H1 (cell line): ENCODE results near the gene MIER2. TPM values are rescaled to one million over a fixed set of nuclear protein-coding genes. Genes with fewer than 3 reads are reported as not detected.

Source experiments
- CTCF ChIA-PET: fragments of 300-600 bp; sonication (Branson Sonifier 250); formaldehyde crosslinking; loops from one replicate; lab custom pipeline; 2021; ENCODE audit not compliant: partially characterized antibody; lab: Charles Lee
- POLR2A ChIA-PET: fragments of 300-600 bp; sonication (Branson Sonifier 250); formaldehyde crosslinking; loops from one replicate; lab custom pipeline; 2021; ENCODE audit warnings: inconsistent platforms; ENCODE audit not compliant: partially characterized antibody; lab: Charles Lee
- DNase-seq, 2 experiments: peaks; one replicate each; pipeline versions ENCODE4 v3.0.0 to v3.0.0-alpha.2; 2010 to 2022; ENCODE audit warnings: low spot score in 2 of 2, low read depth in 1 of 2, mixed read lengths in 1 of 2
- FAIRE-seq: peaks from 2 replicates; lab custom pipeline; 2011; peaks lifted over from hg19 to GRCh38; lab: Jason Lieb, UNC
- H2AFZ ChIP-seq: 2 replicates; pipeline ENCODE4 v1.8.1; 2012; ENCODE audit warnings: low read length, inconsistent platforms
- H2AK5ac ChIP-seq: 2 replicates; pipeline ENCODE4 v1.6.1; 2013; ENCODE audit warnings: low read depth, low read length
- H2BK120ac ChIP-seq: replicated peaks from 2 replicates; pipeline ENCODE3; 2013; ENCODE audit warnings: low read depth, low read length, inconsistent platforms
- H2BK12ac ChIP-seq: 2 replicates; pipeline ENCODE4 v1.6.1; 2013; ENCODE audit warnings: low read depth, low read length
- H2BK15ac ChIP-seq: 2 replicates; pipeline ENCODE4 v1.6.1; 2013; ENCODE audit warnings: low read length
- H2BK20ac ChIP-seq: 2 replicates; pipeline ENCODE4 v1.6.1; 2013; ENCODE audit warnings: low read length
- H2BK5ac ChIP-seq: 2 replicates; pipeline ENCODE4 v1.6.1; 2013; ENCODE audit warnings: low read depth, low read length
- H3K14ac ChIP-seq: 2 replicates; pipeline ENCODE4 v1.6.1; 2013; ENCODE audit warnings: inconsistent platforms; ENCODE audit not compliant: insufficient read length
- H3K18ac ChIP-seq: 2 replicates; pipeline ENCODE4 v1.6.1; 2013; ENCODE audit warnings: low read length; ENCODE audit errors: extremely low read depth
- H3K23ac ChIP-seq: 2 replicates; pipeline ENCODE4 v1.6.1; 2013; ENCODE audit warnings: inconsistent platforms; ENCODE audit not compliant: insufficient read length
- H3K23me2 ChIP-seq: 2 replicates; pipeline ENCODE4 v1.6.1; 2013; ENCODE audit warnings: low read depth, low read length
- H3K27ac ChIP-seq: 2 replicates; pipeline ENCODE4 v1.6.1; 2011; ENCODE audit warnings: low read depth, low read length, inconsistent platforms
- H3K27me3 ChIP-seq, 4 experiments: replicated peaks in 1 of 4; 1 replicate in 1 of 4; 2 replicates in 3 of 4; pipeline versions ENCODE4 v1.6.1 to v1.8.1; 2011 to 2013; ENCODE audit warnings: low read length in 3 of 4, mild to moderate bottlenecking in 3 of 4, inconsistent platforms in 2 of 4, mixed read lengths in 2 of 4, moderate library complexity in 1 of 4; ENCODE audit not compliant: control insufficient read depth in 3 of 4, insufficient read depth in 3 of 4; ENCODE audit errors: extremely low read depth in 1 of 4
- H3K36me3 ChIP-seq, 4 experiments: 2 replicates each; pipeline versions ENCODE4 v1.6.1 to v1.8.1; 2011 to 2013; ENCODE audit warnings: mild to moderate bottlenecking in 4 of 4, low read length in 3 of 4, moderate library complexity in 2 of 4, control low read depth in 1 of 4, inconsistent platforms in 1 of 4; ENCODE audit not compliant: insufficient read depth in 4 of 4, control insufficient read depth in 2 of 4
- H3K4ac ChIP-seq: replicated peaks from 2 replicates; pipeline ENCODE3; 2013; ENCODE audit warnings: low read length, low read depth, mixed read lengths, inconsistent platforms; ENCODE audit not compliant: insufficient read length
- H3K4me1 ChIP-seq, 4 experiments: replicated peaks in 1 of 4; 1 replicate in 1 of 4; 2 replicates in 3 of 4; pipeline versions ENCODE4 v1.6.1 to v1.8.1; 2011 to 2013; ENCODE audit warnings: low read length in 3 of 4, inconsistent platforms in 2 of 4, mixed read lengths in 1 of 4; ENCODE audit not compliant: insufficient read depth in 4 of 4, control insufficient read depth in 3 of 4
- H3K4me2 ChIP-seq, 2 experiments: 2 replicates each; pipeline versions ENCODE4 v1.6.1 to v1.8.1; 2011 to 2013; ENCODE audit warnings: low read depth in 2 of 2, low read length in 2 of 2, control low read depth in 1 of 2, inconsistent platforms in 1 of 2, mild to moderate bottlenecking in 1 of 2; ENCODE audit not compliant: insufficient read depth in 1 of 2
- H3K4me3 ChIP-seq, 4 experiments: fragments of 200-600, 300-600 bp in 1 of 4; sonication (generic), shearing (Covaris generic), sonication (Bioruptor Twin) in 1 of 4; 2 replicates each; pipeline versions ENCODE4 v1.5.1 to v1.8.1; 2011 to 2016; ENCODE audit warnings: low read length in 4 of 4, low read depth in 3 of 4, control low read depth in 2 of 4, inconsistent platforms in 2 of 4, mild to moderate bottlenecking in 2 of 4, mixed read lengths in 1 of 4, moderate library complexity in 1 of 4; ENCODE audit not compliant: insufficient read depth in 2 of 4; ENCODE audit errors: extremely low read depth in 1 of 4
- H3K56ac ChIP-seq: replicated peaks from 2 replicates; pipeline ENCODE3; 2013; ENCODE audit warnings: low read depth, mild to moderate bottlenecking, mixed read lengths, low read length, inconsistent platforms; ENCODE audit not compliant: insufficient read length
- H3K79me1 ChIP-seq: 2 replicates; pipeline ENCODE4 v1.6.1; 2013; ENCODE audit warnings: low read depth, low read length, control low read depth
- H3K79me2 ChIP-seq, 2 experiments: 2 replicates each; pipeline versions ENCODE4 v1.6.1 to v1.8.1; 2012 to 2013; ENCODE audit warnings: low read length in 2 of 2, mild to moderate bottlenecking in 2 of 2, inconsistent platforms in 1 of 2; ENCODE audit not compliant: insufficient read depth in 2 of 2, control insufficient read depth in 1 of 2
- H3K9ac ChIP-seq, 4 experiments: replicated peaks in 1 of 4; 1 replicate in 1 of 4; 2 replicates in 3 of 4; pipeline versions ENCODE4 v1.6.1 to v1.8.1; 2011 to 2013; ENCODE audit warnings: low read depth in 3 of 4, low read length in 3 of 4, control low read depth in 2 of 4, mild to moderate bottlenecking in 2 of 4, moderate library complexity in 2 of 4, inconsistent platforms in 1 of 4; ENCODE audit errors: extremely low read depth in 1 of 4
- H3K9me3 ChIP-seq, 2 experiments: 2 replicates each; pipeline versions ENCODE4 v1.6.1 to v1.8.1; 2012 to 2013; ENCODE audit warnings: mild to moderate bottlenecking in 2 of 2, moderate library complexity in 2 of 2, control low read depth in 1 of 2, inconsistent platforms in 1 of 2, low read depth in 1 of 2, low read length in 1 of 2, mixed read lengths in 1 of 2; ENCODE audit not compliant: insufficient read depth in 2 of 2
- H4K20me1 ChIP-seq, 2 experiments: replicated peaks in 1 of 2; 2 replicates each; pipeline versions ENCODE3 to v1.8.1; 2011 to 2013; ENCODE audit warnings: inconsistent platforms in 2 of 2, low read length in 2 of 2, mild to moderate bottlenecking in 1 of 2; ENCODE audit not compliant: insufficient read depth in 2 of 2, control insufficient read depth in 1 of 2
- H4K5ac ChIP-seq: 2 replicates; pipeline ENCODE4 v1.6.1; 2013; ENCODE audit warnings: low read length, low read depth, mixed read lengths, inconsistent platforms; ENCODE audit not compliant: insufficient read length
- H4K8ac ChIP-seq: 2 replicates; pipeline ENCODE4 v1.8.0; 2013; ENCODE audit warnings: mild to moderate bottlenecking, moderate library complexity, low read length, inconsistent platforms; ENCODE audit not compliant: insufficient read depth; ENCODE audit errors: extremely low read depth
- H4K91ac ChIP-seq: replicated peaks from 2 replicates; pipeline ENCODE3; 2013; ENCODE audit warnings: low read length, mixed read lengths, inconsistent platforms; ENCODE audit not compliant: insufficient read length
- BCL11A ChIP-seq, 2 experiments: IDR thresholded peaks; one replicate each; pipeline ENCODE4 v1.6.1; 2011; ENCODE audit warnings: low read depth in 2 of 2, low read length in 2 of 2, mild to moderate bottlenecking in 2 of 2
- CHD2 ChIP-seq: IDR thresholded peaks from 2 replicates; pipeline ENCODE4 v1.6.1; 2012; ENCODE audit warnings: low read length, improper control_type of control experiment
- CTBP2 ChIP-seq: IDR thresholded peaks from 2 replicates; pipeline ENCODE4 v1.7.0; 2011; ENCODE audit warnings: borderline replicate concordance, mild to moderate bottlenecking, moderate library complexity, mixed read lengths, low read length; ENCODE audit not compliant: insufficient read depth, insufficient read length
- JUND ChIP-seq: IDR thresholded peaks from 2 replicates; pipeline ENCODE4 v1.6.1; 2011; ENCODE audit warnings: mild to moderate bottlenecking, improper control_type of control experiment, low read length
- KDM1A ChIP-seq: fragments of 200-600, 300-600 bp; sonication (generic); IDR thresholded peaks from 2 replicates; pipeline ENCODE4 v1.7.1; 2016; ENCODE audit warnings: mild to moderate bottlenecking, low read length, borderline replicate concordance
- KDM4A ChIP-seq: IDR thresholded peaks from one replicate; pipeline ENCODE4 v1.7.1; 2012; ENCODE audit warnings: low read depth, mild to moderate bottlenecking, moderate library complexity, low read length, inconsistent platforms; ENCODE audit not compliant: severe bottlenecking
- MAFK ChIP-seq: IDR thresholded peaks from 2 replicates; pipeline ENCODE4 v1.6.1; 2012; ENCODE audit warnings: low read depth, mild to moderate bottlenecking, improper control_type of control experiment, low read length
- POLR2A ChIP-seq, 2 experiments: IDR thresholded peaks; 1 replicate in 1 of 2; 2 replicates in 1 of 2; pipeline ENCODE4 v1.6.1; 2011; ENCODE audit warnings: low read depth in 2 of 2, low read length in 2 of 2, mild to moderate bottlenecking in 2 of 2; ENCODE audit errors: control extremely low read depth in 1 of 2
- RAD21 ChIP-seq, 2 experiments: IDR thresholded peaks in 1 of 2; conservative IDR thresholded peaks in 1 of 2; 2 replicates each; pipeline ENCODE4 v1.6.1; 2011; ENCODE audit warnings: low read depth in 2 of 2, low read length in 2 of 2, improper control_type of control experiment in 1 of 2, inconsistent platforms in 1 of 2, mild to moderate bottlenecking in 1 of 2, moderate library complexity in 1 of 2
- RBBP5 ChIP-seq: IDR thresholded peaks from 2 replicates; pipeline ENCODE4 v1.7.1; 2012; ENCODE audit warnings: low read depth, mild to moderate bottlenecking, inconsistent platforms, low read length, moderate library complexity, borderline replicate concordance
- RXRA ChIP-seq: IDR thresholded peaks from 2 replicates; pipeline ENCODE4 v1.6.1; 2011; ENCODE audit warnings: low read depth, mild to moderate bottlenecking, low read length, moderate library complexity; ENCODE audit not compliant: insufficient read depth
- SP1 ChIP-seq: IDR thresholded peaks from 2 replicates; pipeline ENCODE4 v1.6.1; 2011; ENCODE audit warnings: low read depth, low read length
- SP2 ChIP-seq: IDR thresholded peaks from 2 replicates; pipeline ENCODE4 v1.6.1; 2012; ENCODE audit warnings: mild to moderate bottlenecking, low read length, inconsistent platforms
- WGBS, 2 experiments: shearing (Covaris generic) in 1 of 2; methylation state at CpG; one replicate each; pipeline versions ENCODE4 v1.1.6 to v1.1.7; 2013 to 2015; ENCODE audit warnings: low lambda C conversion rate in 2 of 2, mixed read lengths in 2 of 2, inconsistent platforms in 1 of 2, low coverage in 1 of 2, missing lambda C conversion rate in 1 of 2; ENCODE audit not compliant: insufficient replicate concordance in 2 of 2, insufficient coverage in 1 of 2, insufficient read length in 1 of 2; ENCODE audit errors: extremely low coverage in 1 of 2, missing lambda C conversion rate in 1 of 2; 5-methylcytosine and 5-hydroxymethylcytosine counted together
- polyA plus RNA-seq, 7 experiments: library from polyadenylated mRNA; depleted of rRNA in 3 of 7; stranded (reverse) in 5 of 7; unstranded in 2 of 7; fragments of >200 nt in 5 of 7; fragments of 200-250 nt in 2 of 7; gene quantifications; 1 replicate in 5 of 7; 2 replicates in 1 of 7; 4 replicates in 1 of 7; pipeline versions ENCODE4 v1.2.1 to v1.2.3, GENCODE V29; 2011 to 2013; ENCODE audit warnings: missing spikeins in 2 of 7, mixed read lengths in 2 of 7
- total RNA-seq: library from RNA; stranded (reverse); fragmentation: NEBNext Ultra II Directional; extraction: Animal tissue kit (Norgen Biotek cat#: 25700); gene quantifications from 2 replicates; pipeline ENCODE4 v1.2.1, GENCODE V29; 2021

The MIER2 gene
- total and polyA plus RNA-seq, 2 of the 8 experiments (the other 6 are each of a cell fraction or from before 2014, with no cell fraction given): 30.3 to 48.3 TPM

GRCh38 chr19:327291-328024 is 17.1 kb downstream of the MIER2 start:
- Histone ChIP-seq H3K4ac (no peak overlapping the region), H2AFZ (no peak overlapping the region), H3K27ac (no peak overlapping the region), H2BK120ac (no peak overlapping the region), H3K4me3 (no peak overlapping the region), H3K18ac (no peak overlapping the region), H2BK15ac (no peak overlapping the region), H2BK12ac (no peak overlapping the region), H4K5ac (no peak overlapping the region), H3K23ac (no peak overlapping the region), H3K56ac (no peak overlapping the region), H4K20me1 (peaks cover 2 to 19% of the 10 kb centered on the region in 2 experiments), H2BK20ac (no peak overlapping the region), H2BK5ac (no peak overlapping the region), H3K4me1 (no peaks in the 10 kb centered on the region), H4K8ac (no peak overlapping the region), H4K91ac (no peak overlapping the region), H3K14ac (no peak overlapping the region), H3K9ac (no peak overlapping the region), H3K23me2 (peaks cover 4% of the 10 kb centered on the region; the same call in 1 of the 2 replicates), H3K27me3 (no peaks in the 10 kb centered on the region), H3K9me3 (peaks cover 0 to 2% of the 10 kb centered on the region in 2 experiments; a peak in 1 of 4 replicates), H2AK5ac (no peak overlapping the region), H3K79me2 (peaks cover 11 to 39% of the 10 kb centered on the region in 2 experiments), H3K79me1 (peaks cover 13% of the 10 kb centered on the region), H3K36me3 (peaks cover 34 to 89% (median 61%) of the 10 kb centered on the region in 4 experiments), H3K4me2 (no peak overlapping the region)
- FAIRE-seq (no peak), DNase-seq (no peak)
- ChIA-PET POLR2A (interaction anchor here (0.6 to 1.1 kb wide), 5 partner anchors 13 to 735 kb away, joined by 3 to 4 read pairs (median 3); no protein-coding TSS in a partner anchor), CTCF (interaction anchor here (1.6 kb wide), 1 partner anchor 13 kb away, joined by 3 read pairs; no protein-coding TSS in a partner anchor)
- WGBS, 2 experiments: 92% methylated on average over 17 of the region's 17 CpGs; no CpG with 5 or more reads in 1 of the 2 experiments
- TF ChIP-seq MAFK (no peak), RBBP5 (no peak), JUND (no peak), POLR2A (IDR thresholded peaks at IDR 0.05; ENCODE audit: control extremely low read depth in 1 of 2, low read depth in 2 of 2, low read length in 2 of 2) (no peak), BCL11A (IDR thresholded peaks at IDR 0.05; ENCODE audit: low read depth in 2 of 2, low read length in 2 of 2) (no peak), RAD21 (IDR thresholded peaks at IDR 0.05 in 1 of 2, conservative IDR thresholded peaks at IDR 0.05 in 1 of 2; ENCODE audit: low read depth in 2 of 2, low read length in 2 of 2) (no peak), RXRA (no peak), KDM4A (no peak), KDM1A (no peak), CHD2 (no peak), CTBP2 (no peak), SP1 (no peak), SP2 (no peak)
